NK-92 treated with Interleukin-12 subunit alpha and Interleukin-12 subunit beta, amount 100 ng/mL, for 24 hours (cell line): Measurements from ENCODE around the gene ADGRG6.
"Not testable (repeated sequence)": the region's sequence is repeated elsewhere in the genome, so short reads cannot be mapped to it uniquely, and the experiment has no call there.

Source experiments
- DNase-seq: peaks from one replicate; lab custom pipeline; 2025; lab: John Stamatoyannopoulos, UW

ADGRG6 gene

GRCh38 chr6:142411145-142411544, 109.3 kb downstream of the ADGRG6 start:
- no peak for DNase-seq

- no peak for DNase-seq
These were observed 110.4 kb downstream of the ADGRG6 start for GRCh38 chr6:142412241-142412640.

GRCh38 chr6:142412658-142413057, 110.9 kb downstream of the ADGRG6 start:
- DNase-seq, result no peak

GRCh38 chr6:142413111-142413510, 111.3 kb downstream of the ADGRG6 start:
- no peak for DNase-seq

GRCh38 chr6:142414462-142415250, 112.8 kb downstream of the ADGRG6 start:
- DNase-seq, result no peak

- DNase-seq, result no peak
These were observed 114.4 kb downstream of the ADGRG6 start for GRCh38 chr6:142416179-142416578.

GRCh38 chr6:142416686-142417085, 114.9 kb downstream of the ADGRG6 start:
- no peak for DNase-seq

- no peak for DNase-seq
These were observed 115.5 kb downstream of the ADGRG6 start for GRCh38 chr6:142417331-142417750.

GRCh38 chr6:142419071-142419470, 117.3 kb downstream of the ADGRG6 start:
- DNase-seq, result no peak

GRCh38 chr6:142420802-142421201, 119.0 kb downstream of the ADGRG6 start:
- DNase-seq, result no peak

- no peak for DNase-seq
These were observed 119.7 kb downstream of the ADGRG6 start for GRCh38 chr6:142421285-142422117.

- not testable (repeated sequence) for DNase-seq
These were observed 124.8 kb downstream of the ADGRG6 start for GRCh38 chr6:142426444-142427132.

- not testable (repeated sequence) for DNase-seq
These were observed 126.7 kb downstream of the ADGRG6 start for GRCh38 chr6:142428468-142428867.

GRCh38 chr6:142429195-142429594, 127.4 kb downstream of the ADGRG6 start:
- DNase-seq, result no peak

GRCh38 chr6:142433419-142433818, 131.6 kb downstream of the ADGRG6 start:
- no peak for DNase-seq

- DNase-seq, result no peak
These were observed 137.1 kb downstream of the ADGRG6 start for GRCh38 chr6:142438898-142439297.

- no peak for DNase-seq
These were observed 138.9 kb downstream of the ADGRG6 start for GRCh38 chr6:142440600-142441293.

GRCh38 chr6:142441716-142442115, 139.9 kb downstream of the ADGRG6 start:
- DNase-seq, result no peak

- DNase-seq, result no peak
These were observed 141.3 kb downstream of the ADGRG6 start for GRCh38 chr6:142443102-142443501.

GRCh38 chr6:142443532-142443931, 141.7 kb downstream of the ADGRG6 start:
- no peak for DNase-seq

- no peak for DNase-seq
These were observed 142.6 kb downstream of the ADGRG6 start for GRCh38 chr6:142444376-142444775.

GRCh38 chr6:142444881-142445301, 143.1 kb downstream of the ADGRG6 start:
- DNase-seq, result no peak
